Measurements from ENCODE around the gene LRRC49.

GRCh38 chr15:70962084-70962483 lies 69.5 kb downstream of the LRRC49 start:
- TF ChIP-seq, protein P1, sequence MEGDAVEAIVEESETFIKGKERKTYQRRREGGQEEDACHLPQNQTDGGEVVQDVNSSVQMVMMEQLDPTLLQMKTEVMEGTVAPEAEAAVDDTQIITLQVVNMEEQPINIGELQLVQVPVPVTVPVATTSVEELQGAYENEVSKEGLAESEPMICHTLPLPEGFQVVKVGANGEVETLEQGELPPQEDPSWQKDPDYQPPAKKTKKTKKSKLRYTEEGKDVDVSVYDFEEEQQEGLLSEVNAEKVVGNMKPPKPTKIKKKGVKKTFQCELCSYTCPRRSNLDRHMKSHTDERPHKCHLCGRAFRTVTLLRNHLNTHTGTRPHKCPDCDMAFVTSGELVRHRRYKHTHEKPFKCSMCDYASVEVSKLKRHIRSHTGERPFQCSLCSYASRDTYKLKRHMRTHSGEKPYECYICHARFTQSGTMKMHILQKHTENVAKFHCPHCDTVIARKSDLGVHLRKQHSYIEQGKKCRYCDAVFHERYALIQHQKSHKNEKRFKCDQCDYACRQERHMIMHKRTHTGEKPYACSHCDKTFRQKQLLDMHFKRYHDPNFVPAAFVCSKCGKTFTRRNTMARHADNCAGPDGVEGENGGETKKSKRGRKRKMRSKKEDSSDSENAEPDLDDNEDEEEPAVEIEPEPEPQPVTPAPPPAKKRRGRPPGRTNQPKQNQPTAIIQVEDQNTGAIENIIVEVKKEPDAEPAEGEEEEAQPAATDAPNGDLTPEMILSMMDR (IDR thresholded peaks at IDR 0.05), result no peak
- no peak for TF ChIP-seq EP300 (IDR thresholded peaks at IDR 0.05)

Data from A549 (cell line).